ENCODE measurements around the gene HERC4.
A peak's percentile ranks its signal among the peaks of the same experiment; 100 is the strongest.
"Not testable (repeated sequence)": the region's sequence is repeated elsewhere in the genome, so short reads cannot be mapped to it uniquely, and the experiment has no call there.

The HERC4 gene

DNA sequence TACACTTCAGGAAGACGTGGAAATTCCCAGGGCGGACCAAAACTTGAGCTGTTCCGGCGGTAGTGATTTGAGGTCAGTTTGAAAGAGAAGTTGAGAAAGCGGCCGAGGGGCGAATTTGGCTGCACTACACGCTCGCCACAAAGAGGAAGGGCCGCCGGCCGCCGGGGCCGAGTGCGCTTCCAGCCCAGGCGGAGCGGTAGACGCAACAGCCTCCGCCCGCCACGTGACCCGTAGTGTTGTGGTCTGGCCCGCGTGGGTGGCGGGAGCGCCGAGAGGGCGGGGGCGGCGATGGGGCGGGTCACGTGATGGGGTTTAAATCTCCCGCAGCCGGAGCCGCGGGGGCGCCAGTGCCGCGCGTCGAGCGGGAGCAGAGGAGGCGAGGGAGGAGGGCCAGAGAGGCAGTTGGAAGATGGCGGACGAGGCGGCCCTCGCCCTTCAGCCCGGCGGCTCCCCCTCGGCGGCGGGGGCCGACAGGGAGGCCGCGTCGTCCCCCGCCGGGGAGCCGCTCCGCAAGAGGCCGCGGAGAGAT, 190.7 kb downstream of the HERC4 start, which contains the start of gene SIRT1:
Gene SIRT1, plus strand, starts transcription at position 344 of the 529 bp plus-strand sequence. Its CDS starts 66 bp downstream, at position 410.
- peak; percentile 93 for DNase-seq (ENCODE audit: low spot score)

GRCh38 chr10:67883710-67884312, 191.3 kb downstream of the HERC4 start:
- DNase-seq (ENCODE audit: low spot score), result no peak

GRCh38 chr10:67878133-67878532, 196.9 kb downstream of the HERC4 start:
- no peak for DNase-seq (ENCODE audit: low spot score)

DNA sequence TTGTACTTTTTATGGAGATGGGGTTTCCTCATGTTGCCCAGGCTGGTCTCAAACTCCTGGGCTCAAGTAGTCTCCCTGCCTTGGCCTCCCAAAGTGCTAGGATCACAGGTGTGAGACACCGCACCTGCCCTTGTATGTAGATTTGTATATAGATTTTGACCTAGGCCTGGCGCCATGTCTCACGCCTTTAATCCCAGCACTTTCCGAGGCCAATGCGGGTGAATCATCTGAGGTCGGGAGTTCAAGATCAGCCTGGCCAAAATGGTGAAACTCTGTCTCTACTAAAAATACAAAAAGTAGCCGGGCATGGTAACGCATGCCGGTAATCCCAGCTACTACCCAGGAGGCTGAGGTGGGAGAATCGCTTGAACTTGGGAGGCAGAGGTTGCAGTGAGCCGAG, 197.7 kb downstream of the HERC4 start:
- DNase-seq (ENCODE audit: low spot score), result not testable (repeated sequence)

DNA sequence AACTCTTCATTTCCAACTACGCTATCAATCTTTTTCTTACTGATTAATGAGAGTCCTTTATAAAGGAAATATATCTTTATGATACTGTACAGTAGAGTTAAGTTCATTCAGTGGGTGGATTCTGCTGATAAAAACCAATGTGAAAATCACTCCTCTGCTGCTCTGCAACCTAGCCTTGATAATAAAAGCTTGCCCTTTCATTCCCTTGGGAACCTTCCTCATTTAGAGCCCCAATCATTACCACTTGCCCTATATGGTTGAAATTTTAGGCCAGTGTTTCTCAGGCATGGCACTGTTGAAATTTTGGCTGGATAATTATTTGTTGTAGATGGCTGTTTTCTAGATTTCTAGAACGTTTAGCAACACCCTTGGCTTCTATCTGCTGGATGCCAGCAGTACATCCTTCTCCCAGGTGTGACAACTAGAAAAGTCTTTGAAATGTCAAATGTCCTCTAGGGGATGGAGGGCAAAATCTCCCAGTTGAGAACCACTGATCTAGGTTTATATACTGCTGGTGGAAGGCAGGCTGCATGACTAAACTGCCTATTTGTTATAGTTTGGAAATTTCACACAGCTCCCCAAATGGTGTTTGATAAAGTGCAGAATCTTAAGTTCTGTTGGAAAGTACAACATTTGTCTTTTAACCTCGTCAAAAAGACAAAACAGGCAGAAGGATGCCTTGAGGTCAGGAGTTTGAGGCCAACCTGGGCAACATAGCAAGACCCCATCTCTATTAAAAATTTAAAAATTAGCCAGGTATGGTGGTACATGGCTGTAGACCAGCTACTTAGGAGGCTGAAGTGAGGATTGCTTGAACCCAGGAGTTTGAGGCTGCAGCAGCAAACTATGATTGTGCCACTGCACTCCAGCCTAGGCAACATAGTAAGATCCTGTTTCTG, 199.5 kb downstream of the HERC4 start:
- no peak for DNase-seq (ENCODE audit: low spot score)
